Neuronal stem cell (in vitro differentiated cells): ENCODE measurements around the gene HEXIM2.

Experiments used
- DNase-seq: peaks from one replicate; pipeline ENCODE4 v3.0.0-alpha.2; 2013; ENCODE audit warnings: low spot score
- H2AFZ ChIP-seq: one replicate; pipeline ENCODE4 v1.6.1; 2013; ENCODE audit warnings: mild to moderate bottlenecking, low read length, inconsistent platforms
- H2AK5ac ChIP-seq: 2 replicates; pipeline ENCODE4 v1.6.1; 2013; ENCODE audit warnings: low read depth, mild to moderate bottlenecking, inconsistent platforms, low read length, moderate library complexity, mixed read lengths
- H2BK120ac ChIP-seq: 2 replicates; pipeline ENCODE4 v1.6.1; 2013; ENCODE audit warnings: low read depth, mild to moderate bottlenecking, inconsistent platforms, low read length, moderate library complexity, mixed read lengths
- H2BK12ac ChIP-seq: one replicate; pipeline ENCODE4 v1.6.1; 2013; ENCODE audit warnings: low read length, inconsistent platforms
- H2BK15ac ChIP-seq: 2 replicates; pipeline ENCODE4 v1.6.1; 2013; ENCODE audit warnings: mild to moderate bottlenecking, low read length, inconsistent platforms, mixed read lengths
- H2BK5ac ChIP-seq: one replicate; pipeline ENCODE4 v1.6.1; 2013; ENCODE audit warnings: inconsistent platforms, mild to moderate bottlenecking, low read length, moderate library complexity
- H3K14ac ChIP-seq: one replicate; pipeline ENCODE4 v1.6.1; 2013; ENCODE audit warnings: low read length, inconsistent platforms
- H3K18ac ChIP-seq: 2 replicates; pipeline ENCODE4 v1.6.1; 2013; ENCODE audit warnings: low read length, inconsistent platforms
- H3K23ac ChIP-seq: 2 replicates; pipeline ENCODE4 v1.6.1; 2013; ENCODE audit warnings: low read depth, mild to moderate bottlenecking, mixed read lengths, low read length, inconsistent platforms; ENCODE audit not compliant: poor library complexity
- H3K27ac ChIP-seq: replicated peaks from 3 replicates; pipeline ENCODE4 v1.5.1; 2013; ENCODE audit warnings: low read length, inconsistent platforms
- H3K27me3 ChIP-seq, 3 experiments: 2 replicates each; pipeline ENCODE4 v1.6.1; 2013; ENCODE audit warnings: low read length in 3 of 3, mild to moderate bottlenecking in 2 of 3, inconsistent platforms in 1 of 3, low read depth in 1 of 3, mixed read lengths in 1 of 3, moderate library complexity in 1 of 3; ENCODE audit not compliant: control insufficient read depth in 3 of 3, insufficient read depth in 3 of 3
- H3K36me3 ChIP-seq, 2 donors: replicated peaks in 1 of 2; 2 replicates each; pipeline ENCODE4 v1.6.1; 2013; ENCODE audit warnings: low read length in 2 of 2; ENCODE audit not compliant: control insufficient read depth in 2 of 2, insufficient read depth in 2 of 2
- H3K4ac ChIP-seq: 2 replicates; pipeline ENCODE4 v1.6.1; 2013; ENCODE audit warnings: inconsistent platforms, mild to moderate bottlenecking, low read length, moderate library complexity
- H3K4me1 ChIP-seq, 2 donors: 1 replicate in 1 of 2; 2 replicates in 1 of 2; pipeline ENCODE4 v1.6.1; 2013; ENCODE audit warnings: low read length in 2 of 2, low read depth in 1 of 2; ENCODE audit not compliant: control insufficient read depth in 2 of 2, insufficient read depth in 1 of 2
- H3K4me2 ChIP-seq: one replicate; pipeline ENCODE4 v1.6.1; 2013; ENCODE audit warnings: mild to moderate bottlenecking, low read length, inconsistent platforms; ENCODE audit not compliant: insufficient read depth, poor library complexity, severe bottlenecking
- H3K4me3 ChIP-seq, 2 donors: 2 replicates each; pipeline ENCODE4 v1.5.1; 2013; ENCODE audit warnings: low read length in 2 of 2, mild to moderate bottlenecking in 2 of 2, inconsistent platforms in 1 of 2, moderate library complexity in 1 of 2
- H3K79me1 ChIP-seq: one replicate; pipeline ENCODE4 v1.6.1; 2013; ENCODE audit warnings: low read depth, mild to moderate bottlenecking, inconsistent platforms, low read length, moderate library complexity
- H3K9ac ChIP-seq: one replicate; pipeline ENCODE4 v1.6.1; 2013; ENCODE audit warnings: mild to moderate bottlenecking, low read depth, low read length, inconsistent platforms; ENCODE audit not compliant: poor library complexity
- H3K9me3 ChIP-seq, 2 donors: replicated peaks in 1 of 2; 2 replicates each; pipeline versions ENCODE3 to v1.6.1; 2013; ENCODE audit warnings: low read length in 2 of 2, mild to moderate bottlenecking in 2 of 2, inconsistent platforms in 1 of 2, low read depth in 1 of 2, mixed read lengths in 1 of 2, moderate library complexity in 1 of 2; ENCODE audit not compliant: control insufficient read depth in 2 of 2, insufficient read depth in 1 of 2
- H4K8ac ChIP-seq: one replicate; pipeline ENCODE4 v1.6.1; 2013; ENCODE audit warnings: low read depth, mild to moderate bottlenecking, inconsistent platforms, low read length, moderate library complexity
- H4K91ac ChIP-seq: one replicate; pipeline ENCODE4 v1.6.1; 2013; ENCODE audit warnings: low read length, low read depth, mild to moderate bottlenecking, inconsistent platforms; ENCODE audit not compliant: poor library complexity
- WGBS, 2 donors: extraction: QIAGEN DNeasy Blood & Tissue Kit; methylation state at CpG; one replicate each; pipeline ENCODE4 v1.1.7; 2013; ENCODE audit warnings: missing lambda C conversion rate in 2 of 2, mixed read lengths in 1 of 2; ENCODE audit not compliant: insufficient read length in 2 of 2, insufficient replicate concordance in 1 of 2; ENCODE audit errors: extremely low coverage in 2 of 2; 5-methylcytosine and 5-hydroxymethylcytosine counted together

HEXIM2 gene

DNA sequence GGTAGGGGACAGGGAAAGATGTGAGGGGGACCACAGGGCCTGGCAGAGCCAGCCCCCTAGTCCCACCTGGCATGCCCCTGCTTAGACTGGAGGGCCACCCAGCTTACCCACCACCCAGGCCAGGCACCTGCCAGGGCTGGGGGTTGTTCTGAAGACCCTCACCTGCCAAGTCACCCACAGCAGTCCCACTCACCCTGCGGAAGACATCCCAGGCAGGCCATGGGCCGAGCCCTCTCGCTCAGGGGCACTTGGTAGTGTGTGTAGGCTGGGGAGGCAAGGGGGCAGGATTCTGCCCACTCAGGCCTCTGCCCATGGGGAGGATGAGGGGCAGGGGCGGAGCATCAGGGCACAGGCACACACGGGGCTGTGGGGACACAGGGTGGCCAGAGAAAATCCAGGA, 33.3 kb upstream of the HEXIM2 start:
- Histone ChIP-seq H2AK5ac (peak overlapping the region; percentile 93), H3K4me2 (peak overlapping the region; percentile 23), H3K4ac (peak overlapping the region; percentile 79), H3K79me1 (peaks cover 1% of the 10 kb centered on the region), H3K9ac (peak overlapping the region; percentile 9), H3K36me3 (no peaks in the 10 kb centered on the region), H2AFZ (no peak overlapping the region), H2BK12ac (peak overlapping the region; percentile 88), H2BK15ac (peak overlapping the region; percentile 32), H2BK5ac (peak overlapping the region; percentile 97), H3K9me3 (no peaks in the 10 kb centered on the region), H3K4me1 (peaks cover 29 to 38% of the 10 kb centered on the region in 2 donors), H3K27ac (peak overlapping the region; percentile 62), H3K4me3 (peak overlapping the region in 1 of 2 donors; percentile 12), H2BK120ac (peak overlapping the region; percentile 52), H4K91ac (no peak overlapping the region), H3K23ac (peak overlapping the region; percentile 92), H3K18ac (peak overlapping the region; percentile 92), H4K8ac (peak overlapping the region; percentile 31), H3K14ac (peak overlapping the region; percentile 47), H3K27me3 (no peaks in the 10 kb centered on the region)
- DNase-seq = no peak
- no CpG with 5 or more reads among the region's 5 CpGs for WGBS, 2 donors

DNA sequence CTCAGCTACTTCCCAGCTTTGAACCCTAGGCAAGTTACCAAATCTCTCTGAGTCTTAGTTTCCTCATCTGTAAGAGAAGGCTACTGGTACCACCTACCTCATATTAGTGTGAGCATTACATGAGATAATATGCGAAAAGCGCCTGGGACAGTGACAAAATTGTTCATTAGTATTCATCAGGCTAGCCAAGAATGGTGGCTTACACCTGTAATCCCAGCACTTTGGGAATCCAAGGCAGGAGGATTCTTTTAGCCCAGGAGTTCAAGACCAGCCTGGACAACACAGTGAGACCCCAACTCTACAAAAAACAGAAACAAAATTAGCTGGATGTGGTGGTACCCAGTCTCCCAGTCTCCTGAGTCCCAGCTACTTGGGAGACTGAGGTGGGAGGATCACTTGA, 32.7 kb upstream of the HEXIM2 start:
- no peak overlapping the region for H3K4me3 ChIP-seq
- no peak overlapping the region for H2BK120ac ChIP-seq
- peaks cover 25 to 38% of the 10 kb centered on the region in 2 donors for H3K4me1 ChIP-seq
- no peak overlapping the region for H3K27ac ChIP-seq
- no peaks in the 10 kb centered on the region for H3K36me3 ChIP-seq
- no peak overlapping the region for H4K91ac ChIP-seq
- H2BK5ac ChIP-seq = no peak overlapping the region
- no peak overlapping the region for H3K18ac ChIP-seq
- WGBS, 2 donors = no CpG with 5 or more reads among the region's 2 CpGs
- no peak overlapping the region for H3K4ac ChIP-seq
- no peak overlapping the region for H2BK15ac ChIP-seq
- no peaks in the 10 kb centered on the region for H3K27me3 ChIP-seq
- no peak overlapping the region for H3K14ac ChIP-seq
- no peak for DNase-seq
- H3K23ac ChIP-seq = no peak overlapping the region
- no peak overlapping the region for H4K8ac ChIP-seq
- H3K4me2 ChIP-seq = no peak overlapping the region
- H2BK12ac ChIP-seq = no peak overlapping the region
- peaks cover 1% of the 10 kb centered on the region for H3K79me1 ChIP-seq
- H3K9ac ChIP-seq = no peak overlapping the region
- H2AFZ ChIP-seq = no peak overlapping the region
- no peaks in the 10 kb centered on the region for H3K9me3 ChIP-seq
- peak overlapping the region; percentile 93 for H2AK5ac ChIP-seq

DNA sequence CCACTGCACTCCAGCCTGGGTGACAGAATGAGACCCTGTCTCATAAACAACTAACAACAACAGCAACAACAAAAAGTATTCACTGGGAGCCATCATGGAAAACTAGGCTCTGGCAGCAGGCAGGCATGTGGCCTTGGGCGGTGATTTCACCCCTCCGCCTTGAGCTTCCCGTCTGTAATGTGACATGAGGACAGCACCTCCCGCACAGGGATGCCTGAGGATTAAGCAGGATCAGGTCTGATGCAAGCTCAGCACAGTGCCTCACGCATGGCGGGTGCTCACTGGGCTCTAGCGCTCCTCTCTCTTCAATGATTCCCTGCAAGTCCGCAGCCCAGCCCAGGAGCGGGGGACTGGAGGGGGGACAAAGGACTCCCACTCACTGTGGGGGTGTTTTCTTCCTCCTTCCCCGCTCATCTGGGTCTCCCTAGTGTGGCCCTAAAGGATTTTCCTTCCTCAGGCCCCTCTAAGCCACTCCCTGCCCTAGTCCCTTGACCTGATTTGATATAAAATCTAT, 32.2 kb upstream of the HEXIM2 start:
- peak overlapping the region; percentile 24 for H3K18ac ChIP-seq
- WGBS, 2 donors = no CpG with 5 or more reads among the region's 10 CpGs

DNA sequence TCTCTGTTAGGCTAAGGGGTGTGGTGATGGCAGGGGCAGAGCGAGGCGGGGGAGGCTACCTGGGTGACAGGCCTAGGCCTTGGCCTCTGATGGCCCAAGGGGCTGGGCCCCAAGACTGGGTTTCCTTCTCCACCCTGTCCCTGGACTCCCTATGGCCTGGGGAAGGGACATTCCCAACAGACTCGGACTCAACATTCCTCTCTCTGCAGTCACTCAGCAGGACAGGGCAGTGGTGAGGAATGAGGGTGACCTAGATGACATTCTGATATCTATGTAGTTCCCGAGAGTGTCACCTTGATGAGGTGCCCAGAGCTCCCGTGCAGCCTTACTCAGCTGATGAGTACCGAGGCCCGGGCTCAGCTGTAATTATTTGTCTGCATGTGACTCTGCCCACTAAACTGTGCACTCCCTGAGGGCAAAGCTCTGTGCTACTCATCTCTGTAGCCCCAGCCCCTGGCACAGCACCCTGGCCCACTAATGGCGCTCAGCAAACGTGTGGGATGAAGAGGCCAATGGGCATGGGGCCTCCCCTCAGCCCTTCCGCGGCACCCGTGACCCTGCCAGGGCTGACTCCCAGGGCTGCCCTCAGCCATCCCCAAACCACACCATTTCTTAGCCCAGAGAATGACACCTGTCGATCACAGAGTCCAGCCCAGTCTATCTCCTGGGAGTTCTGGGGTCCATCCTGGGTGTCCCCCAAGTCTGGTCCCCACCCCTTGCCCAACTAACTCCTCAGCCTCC, 31.6 kb upstream of the HEXIM2 start:
- no peak overlapping the region for H3K4me2 ChIP-seq
- no peak overlapping the region for H3K9ac ChIP-seq
- no peaks in the 10 kb centered on the region for H3K36me3 ChIP-seq
- peak overlapping the region; percentile 28 for H2BK15ac ChIP-seq
- no peak overlapping the region for H3K27ac ChIP-seq
- no peak overlapping the region for H3K14ac ChIP-seq
- peaks cover 1% of the 10 kb centered on the region for H3K79me1 ChIP-seq
- peak overlapping the region; percentile 21 for H3K18ac ChIP-seq
- no CpG with 5 or more reads among the region's 13 CpGs for WGBS, 2 donors
- DNase-seq = no peak
- H3K23ac ChIP-seq = no peak overlapping the region
- H3K27me3 ChIP-seq = no peaks in the 10 kb centered on the region
- H3K9me3 ChIP-seq = no peaks in the 10 kb centered on the region
- H2BK12ac ChIP-seq = no peak overlapping the region
- peak overlapping the region; percentile 30 for H2AK5ac ChIP-seq
- H3K4me1 ChIP-seq = peaks cover 18 to 37% of the 10 kb centered on the region in 2 donors
- no peak overlapping the region for H4K8ac ChIP-seq
- no peak overlapping the region for H4K91ac ChIP-seq
- H3K4ac ChIP-seq = no peak overlapping the region
- H3K4me3 ChIP-seq = peak overlapping the region in 1 of 2 donors; percentile 45
- H2BK120ac ChIP-seq = no peak overlapping the region
- no peak overlapping the region for H2AFZ ChIP-seq
- H2BK5ac ChIP-seq = no peak overlapping the region

More for the DNA sequence above, 32.2 kb upstream of the HEXIM2 start:
- Histone ChIP-seq H3K14ac (no peak overlapping the region), H2BK12ac (no peak overlapping the region), H3K9ac (peak overlapping the region; percentile 7), H3K23ac (no peak overlapping the region), H2AK5ac (peak overlapping the region; percentile 30), H3K27me3 (no peaks in the 10 kb centered on the region), H2AFZ (no peak overlapping the region), H3K27ac (no peak overlapping the region), H3K4me1 (peaks cover 21 to 37% of the 10 kb centered on the region in 2 donors), H3K4me3 (no peak overlapping the region), H3K4ac (no peak overlapping the region), H2BK5ac (peak overlapping the region; percentile 8), H4K91ac (no peak overlapping the region), H4K8ac (no peak overlapping the region), H3K9me3 (no peaks in the 10 kb centered on the region), H3K36me3 (no peaks in the 10 kb centered on the region), H2BK120ac (no peak overlapping the region), H3K79me1 (peaks cover 1% of the 10 kb centered on the region), H3K4me2 (no peak overlapping the region), H2BK15ac (no peak overlapping the region)
- no peak for DNase-seq
